ENCODE results near the gene ERO1B.

ERO1B gene

GRCh38 chr1:236323819-236324411 lies 42.2 kb upstream of the ERO1B start:
- H4K20me1 ChIP-seq (ENCODE audit: low read depth, low read length), result no peaks in the 10 kb centered on the region
- H3K79me2 ChIP-seq (ENCODE audit: insufficient read depth, low read length), result no peaks in the 10 kb centered on the region
- no peak overlapping the region for H3K4me2 ChIP-seq (ENCODE audit: low read depth, low read length, poor library complexity, severe bottlenecking)
- H3K27ac ChIP-seq (ENCODE audit: low read depth, low read length), result no peak overlapping the region
- H3K9me2 ChIP-seq (replicated peaks; ENCODE audit: insufficient read depth, low read length), result no peaks in the 10 kb centered on the region
- no peak overlapping the region for H3K9ac ChIP-seq (ENCODE audit: low read length)
- H3K36me3 ChIP-seq (ENCODE audit: low read length), result no peaks in the 10 kb centered on the region
- TF ChIP-seq EZH2phosphoT487 (conservative IDR thresholded peaks at IDR 0.05; ENCODE audit: low read length), result no peak
- TF ChIP-seq, protein P1, sequence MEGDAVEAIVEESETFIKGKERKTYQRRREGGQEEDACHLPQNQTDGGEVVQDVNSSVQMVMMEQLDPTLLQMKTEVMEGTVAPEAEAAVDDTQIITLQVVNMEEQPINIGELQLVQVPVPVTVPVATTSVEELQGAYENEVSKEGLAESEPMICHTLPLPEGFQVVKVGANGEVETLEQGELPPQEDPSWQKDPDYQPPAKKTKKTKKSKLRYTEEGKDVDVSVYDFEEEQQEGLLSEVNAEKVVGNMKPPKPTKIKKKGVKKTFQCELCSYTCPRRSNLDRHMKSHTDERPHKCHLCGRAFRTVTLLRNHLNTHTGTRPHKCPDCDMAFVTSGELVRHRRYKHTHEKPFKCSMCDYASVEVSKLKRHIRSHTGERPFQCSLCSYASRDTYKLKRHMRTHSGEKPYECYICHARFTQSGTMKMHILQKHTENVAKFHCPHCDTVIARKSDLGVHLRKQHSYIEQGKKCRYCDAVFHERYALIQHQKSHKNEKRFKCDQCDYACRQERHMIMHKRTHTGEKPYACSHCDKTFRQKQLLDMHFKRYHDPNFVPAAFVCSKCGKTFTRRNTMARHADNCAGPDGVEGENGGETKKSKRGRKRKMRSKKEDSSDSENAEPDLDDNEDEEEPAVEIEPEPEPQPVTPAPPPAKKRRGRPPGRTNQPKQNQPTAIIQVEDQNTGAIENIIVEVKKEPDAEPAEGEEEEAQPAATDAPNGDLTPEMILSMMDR (IDR thresholded peaks at IDR 0.05; ENCODE audit: insufficient read depth, low read length, poor library complexity, severe bottlenecking), result no peak
- no peak overlapping the region for H2AFZ ChIP-seq (ENCODE audit: low read depth, low read length, severe bottlenecking)
- no peaks in the 10 kb centered on the region for H3K27me3 ChIP-seq (ENCODE audit: low read length)
- no peak overlapping the region for H3K4me3 ChIP-seq (ENCODE audit: insufficient read depth, low read length, poor library complexity, severe bottlenecking)
- H3F3A ChIP-seq (ENCODE audit: insufficient read depth), result no peaks in the 10 kb centered on the region
- H3K9me3 ChIP-seq (ENCODE audit: insufficient read depth, low read length), result no peaks in the 10 kb centered on the region

- Histone ChIP-seq H4K20me1 (ENCODE audit: low read depth, low read length) (no peaks in the 10 kb centered on the region), H3F3A (ENCODE audit: insufficient read depth) (no peaks in the 10 kb centered on the region), H3K9ac (ENCODE audit: low read length) (no peak overlapping the region), H3K27ac (ENCODE audit: low read depth, low read length) (no peak overlapping the region), H3K4me3 (ENCODE audit: insufficient read depth, low read length, poor library complexity, severe bottlenecking) (no peak overlapping the region), H3K4me2 (ENCODE audit: low read depth, low read length, poor library complexity, severe bottlenecking) (no peak overlapping the region), H2AFZ (ENCODE audit: low read depth, low read length, severe bottlenecking) (no peak overlapping the region), H3K36me3 (ENCODE audit: low read length) (no peaks in the 10 kb centered on the region), H3K9me2 (replicated peaks; ENCODE audit: insufficient read depth, low read length) (no peaks in the 10 kb centered on the region), H3K27me3 (ENCODE audit: low read length) (no peaks in the 10 kb centered on the region), H3K9me3 (ENCODE audit: insufficient read depth, low read length) (no peaks in the 10 kb centered on the region), H3K79me2 (ENCODE audit: insufficient read depth, low read length) (no peaks in the 10 kb centered on the region)
- TF ChIP-seq, protein P1 (IDR thresholded peaks at IDR 0.05; ENCODE audit: insufficient read depth, low read length, poor library complexity, severe bottlenecking), result no peak
Measured at GRCh38 chr1:236322566-236323409, 41.0 kb upstream of the ERO1B start.

DNA sequence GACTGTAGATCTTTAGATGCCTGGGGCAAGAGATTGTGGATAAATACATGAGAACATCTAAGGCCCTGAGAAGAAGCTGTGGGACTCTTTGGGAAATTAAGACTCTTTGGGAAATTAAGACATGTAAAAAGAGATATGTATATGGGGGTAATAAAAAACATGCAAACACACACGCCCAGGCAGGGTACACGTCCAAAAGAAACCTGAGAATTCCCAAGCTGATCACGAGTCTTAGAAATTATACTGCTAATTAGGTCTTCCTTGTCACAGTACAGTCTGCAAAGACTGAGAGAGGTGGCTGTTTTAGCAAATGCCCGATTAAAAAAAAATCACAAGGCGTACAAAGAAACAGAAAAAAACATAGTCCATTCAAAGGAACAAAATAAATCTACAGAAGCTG lies 39.3 kb upstream of the ERO1B start:
- Histone ChIP-seq H3K4me3 (ENCODE audit: insufficient read depth, low read length, poor library complexity, severe bottlenecking) (no peak overlapping the region), H3F3A (ENCODE audit: insufficient read depth) (no peaks in the 10 kb centered on the region), H3K27ac (ENCODE audit: low read depth, low read length) (no peak overlapping the region), H2AFZ (ENCODE audit: low read depth, low read length, severe bottlenecking) (no peak overlapping the region), H3K79me2 (ENCODE audit: insufficient read depth, low read length) (no peaks in the 10 kb centered on the region), H3K9me2 (replicated peaks; ENCODE audit: insufficient read depth, low read length) (no peaks in the 10 kb centered on the region), H4K20me1 (ENCODE audit: low read depth, low read length) (no peaks in the 10 kb centered on the region), H3K9me3 (ENCODE audit: insufficient read depth, low read length) (no peaks in the 10 kb centered on the region), H3K36me3 (ENCODE audit: low read length) (no peaks in the 10 kb centered on the region), H3K4me2 (ENCODE audit: low read depth, low read length, poor library complexity, severe bottlenecking) (no peak overlapping the region), H3K9ac (ENCODE audit: low read length) (no peak overlapping the region), H3K27me3 (ENCODE audit: low read length) (no peaks in the 10 kb centered on the region)
- TF ChIP-seq EZH2phosphoT487 (conservative IDR thresholded peaks at IDR 0.05; ENCODE audit: low read length), result no peak
- TF ChIP-seq, protein P1 (IDR thresholded peaks at IDR 0.05; ENCODE audit: insufficient read depth, low read length, poor library complexity, severe bottlenecking), result no peak
